HG02981 (cell line): Measurements from ENCODE around the gene EVL.

Source experiments
- ATAC-seq: cut with Tn5 transposase; IDR thresholded peaks from one replicate; pipeline ENCODE4 v1.9.1; 2021; ENCODE audit warnings: mild to moderate bottlenecking, moderate library complexity; ENCODE audit not compliant: unreplicated experiment

EVL gene

DNA sequence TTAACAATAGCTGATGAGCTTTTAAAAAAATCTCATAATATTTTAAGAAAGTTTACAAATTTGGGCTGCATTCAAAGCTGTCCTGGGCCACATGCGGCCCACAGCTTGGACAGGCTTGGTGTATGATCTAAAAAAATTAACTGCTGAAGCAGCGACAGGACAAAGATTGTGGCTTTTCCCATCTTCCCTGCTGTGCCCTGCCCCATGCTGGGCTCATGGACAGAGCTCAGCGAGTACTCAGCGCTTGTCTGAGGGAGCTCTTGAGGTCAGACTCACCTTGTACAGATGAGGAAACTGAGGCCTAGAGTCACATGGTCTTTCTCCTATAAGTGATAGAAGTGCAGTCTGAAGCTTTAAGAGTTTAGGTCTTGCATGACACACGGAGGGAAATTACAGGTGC, 15.0 kb downstream of the EVL start:
- no peak for ATAC-seq

DNA sequence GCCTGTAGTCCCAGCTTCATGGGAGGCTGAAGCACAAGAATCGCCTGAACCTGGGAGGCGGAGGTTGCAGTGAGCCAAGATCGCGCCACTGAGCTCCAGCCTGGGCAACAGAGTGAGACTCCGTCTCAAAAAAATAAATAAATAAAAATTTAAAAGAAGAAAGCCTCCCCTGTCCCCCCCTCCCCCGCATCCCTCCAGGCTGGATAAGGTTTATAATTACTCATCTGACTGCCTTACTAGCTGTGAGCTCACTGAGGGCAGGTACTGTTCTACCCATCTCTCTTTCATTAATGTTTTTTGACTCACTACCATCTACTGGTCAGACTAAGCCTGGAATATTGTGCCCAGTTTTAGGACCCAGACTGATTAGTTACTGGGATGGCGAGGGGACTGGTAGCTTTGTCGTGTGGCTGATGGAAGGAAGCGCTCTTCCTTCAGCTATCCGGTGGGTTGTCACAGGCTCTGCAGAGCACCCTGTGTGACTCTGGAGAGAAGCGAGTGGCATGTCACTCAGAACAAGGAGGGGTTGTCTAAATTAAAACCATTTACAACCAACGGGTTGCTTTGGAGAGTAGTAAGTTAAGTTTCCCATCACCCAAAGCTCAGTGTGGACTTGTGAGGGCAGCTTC, 16.9 kb downstream of the EVL start:
- no peak for ATAC-seq

DNA sequence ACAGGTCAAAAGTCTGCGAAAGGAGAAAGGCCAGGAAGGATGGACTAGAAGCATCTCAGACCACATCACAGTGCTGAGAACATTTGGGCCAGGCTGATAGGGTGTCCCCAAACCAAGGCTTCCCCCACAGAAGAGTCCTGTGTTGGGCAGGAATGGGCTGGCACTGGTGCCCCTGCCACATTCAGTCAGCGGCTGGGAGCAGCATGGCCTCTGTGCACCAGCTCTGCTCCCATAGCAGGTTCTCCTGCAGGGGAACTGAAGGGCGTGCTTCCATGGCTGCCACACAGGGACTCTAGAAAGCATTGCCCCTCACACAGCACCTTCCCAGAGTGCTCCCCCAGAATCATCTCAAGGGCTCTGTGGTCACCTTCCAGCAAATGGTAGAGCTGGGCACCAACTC, 17.5 kb downstream of the EVL start:
- no peak for ATAC-seq

GRCh38 chr14:100083706-100084105, 18.5 kb downstream of the EVL start:
- no peak for ATAC-seq

DNA sequence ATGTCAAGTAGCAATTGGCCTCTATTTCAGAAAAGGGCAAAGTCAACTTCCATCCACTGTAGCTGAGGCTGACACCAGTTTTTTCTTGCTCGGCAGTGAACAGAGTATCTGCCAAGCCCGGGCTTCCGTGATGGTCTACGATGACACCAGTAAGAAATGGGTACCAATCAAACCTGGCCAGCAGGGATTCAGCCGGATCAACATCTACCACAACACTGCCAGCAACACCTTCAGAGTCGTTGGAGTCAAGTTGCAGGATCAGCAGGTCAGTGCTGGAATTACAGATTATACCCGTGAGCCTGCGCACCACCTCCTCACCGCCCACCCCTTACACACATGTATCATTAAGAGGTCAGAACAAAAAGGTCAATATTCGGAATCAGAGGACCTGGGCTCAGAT, 19.4 kb downstream of the EVL start:
- no peak for ATAC-seq

DNA sequence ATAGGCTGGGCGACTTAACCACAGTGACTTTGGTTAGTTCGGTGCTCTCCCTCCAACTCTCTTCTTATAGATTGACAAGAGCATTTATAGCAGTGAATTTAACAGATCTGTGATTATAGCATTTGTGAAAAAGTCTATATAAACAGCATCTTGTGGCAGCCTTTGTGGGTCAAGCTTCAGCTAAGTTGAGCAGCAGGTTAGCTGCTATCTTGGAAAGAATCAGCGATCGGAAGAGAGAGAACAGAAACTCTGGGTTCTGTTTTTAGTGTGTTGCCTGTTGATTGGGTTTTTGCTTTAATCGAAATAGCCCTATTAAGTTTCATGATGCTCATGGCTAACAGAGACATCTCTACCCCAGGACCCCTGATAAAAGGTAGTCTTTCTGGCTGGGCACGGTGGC, 20.2 kb downstream of the EVL start:
- ATAC-seq, result no peak

GRCh38 chr14:100086361-100086760, 21.1 kb downstream of the EVL start:
- no peak for ATAC-seq

DNA sequence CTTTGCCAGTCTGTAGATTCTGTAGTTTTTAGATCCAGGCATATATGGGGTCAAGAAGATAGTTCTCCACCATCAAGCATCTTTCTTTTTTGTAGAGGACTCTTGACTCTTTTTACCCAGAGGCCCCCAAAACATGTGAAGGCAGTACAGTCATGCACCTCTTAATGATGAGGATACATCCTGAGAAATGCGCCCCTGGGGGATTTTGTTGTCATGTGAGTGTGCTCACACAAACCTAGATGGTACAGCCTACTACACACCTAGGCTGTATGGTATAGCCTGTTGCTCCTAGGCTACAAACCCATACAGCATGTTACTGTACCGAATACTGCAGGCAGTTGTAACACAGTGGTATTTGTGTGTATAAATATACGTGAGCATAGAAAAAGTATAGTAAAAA, 23.0 kb downstream of the EVL start:
- no peak for ATAC-seq

DNA sequence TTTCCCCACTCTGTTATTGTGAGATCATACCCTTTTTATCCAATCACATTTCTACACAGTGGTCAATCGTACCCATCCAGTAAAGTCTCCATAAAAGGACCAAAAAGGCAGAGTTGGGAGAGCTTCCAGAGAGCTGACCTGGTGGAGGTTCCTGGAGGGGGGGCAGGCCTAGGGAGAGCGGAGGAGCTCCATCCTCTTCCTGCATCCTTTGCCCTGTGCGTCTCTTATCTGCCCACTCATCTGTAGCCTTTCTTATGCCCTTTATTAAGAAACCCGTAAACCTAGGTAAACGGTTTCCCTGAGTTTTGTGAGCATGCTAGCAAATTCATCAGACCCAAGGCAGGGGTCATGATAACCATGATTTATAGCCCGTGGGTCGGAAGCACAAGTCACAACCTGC, 26.2 kb downstream of the EVL start:
- ATAC-seq, result no peak

DNA sequence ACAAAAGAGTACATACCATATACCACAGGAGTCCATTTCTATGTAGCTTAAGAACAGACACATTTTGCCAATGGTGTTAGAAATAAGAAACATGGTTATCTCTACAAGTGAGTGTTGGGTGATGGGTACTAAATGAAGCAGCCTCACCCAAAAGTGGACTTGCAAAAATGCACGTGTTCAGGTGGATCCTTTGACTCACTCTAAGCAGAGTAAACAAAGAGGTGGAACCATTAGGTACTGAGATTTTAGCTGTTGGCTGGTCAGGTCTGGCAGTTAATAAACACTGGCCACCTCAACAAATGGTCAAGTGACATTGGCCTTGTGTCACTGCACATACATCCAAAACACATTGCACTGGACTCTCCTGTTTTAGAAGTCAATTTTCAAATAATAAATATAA, 27.6 kb downstream of the EVL start:
- no peak for ATAC-seq

DNA sequence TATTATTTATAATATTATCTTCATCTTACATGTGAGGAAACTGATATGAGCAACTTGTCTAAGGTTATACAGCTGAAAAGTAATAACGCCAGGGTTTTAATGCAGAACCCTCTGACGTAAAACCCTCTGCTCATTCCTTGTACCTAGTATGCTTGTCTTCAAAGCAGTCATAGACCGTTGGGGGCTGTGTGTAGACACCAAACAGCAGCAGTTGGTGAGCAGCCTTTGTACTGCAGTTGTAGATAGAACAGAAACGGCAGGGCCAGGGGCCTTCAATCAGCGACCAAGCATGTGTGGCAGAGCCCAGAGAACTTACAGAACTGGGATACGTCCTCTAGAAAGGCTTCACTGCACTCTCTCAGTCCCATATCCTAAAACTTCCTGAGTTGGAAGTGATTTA, 28.1 kb downstream of the EVL start:
- ATAC-seq, result no peak

DNA sequence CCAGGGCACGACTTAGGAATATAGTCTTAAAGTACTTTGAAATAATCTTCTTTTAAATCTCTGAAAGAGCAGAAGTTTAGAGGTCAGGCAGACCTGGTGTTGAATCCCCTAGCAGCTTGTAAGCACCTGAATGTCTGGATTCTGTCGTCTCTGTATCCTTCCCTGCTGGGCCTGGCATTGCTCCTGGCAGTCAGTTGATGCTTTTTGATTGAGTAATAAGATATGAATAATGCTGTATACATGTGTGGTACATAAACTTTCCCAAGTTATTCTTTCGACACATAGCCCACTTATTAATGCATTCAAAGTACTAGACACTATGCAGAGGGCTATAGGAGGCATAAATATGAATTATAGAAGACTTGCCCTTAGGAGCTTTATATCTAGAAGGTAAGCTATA, 31.4 kb downstream of the EVL start:
- no peak for ATAC-seq

DNA sequence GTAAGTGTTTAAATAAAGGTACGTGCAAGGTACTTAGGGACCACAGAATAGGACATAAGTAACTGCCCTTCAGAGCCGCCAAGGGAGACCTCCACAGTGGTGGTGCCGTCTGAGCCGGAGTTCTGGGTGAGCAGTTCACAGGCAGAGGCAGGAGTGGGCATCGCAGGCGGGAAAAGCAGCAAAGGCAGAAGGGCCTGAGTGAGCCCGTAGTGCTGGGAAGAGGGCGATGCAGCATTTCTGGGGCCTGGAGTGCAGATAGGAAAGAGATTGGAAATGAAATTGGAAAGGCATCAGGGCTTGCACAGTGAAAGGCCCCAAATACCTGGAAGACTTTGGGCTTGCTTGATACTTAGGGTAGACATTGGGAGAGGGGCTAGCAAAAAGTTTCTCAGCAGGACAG, 32.9 kb downstream of the EVL start:
- ATAC-seq, result no peak

DNA sequence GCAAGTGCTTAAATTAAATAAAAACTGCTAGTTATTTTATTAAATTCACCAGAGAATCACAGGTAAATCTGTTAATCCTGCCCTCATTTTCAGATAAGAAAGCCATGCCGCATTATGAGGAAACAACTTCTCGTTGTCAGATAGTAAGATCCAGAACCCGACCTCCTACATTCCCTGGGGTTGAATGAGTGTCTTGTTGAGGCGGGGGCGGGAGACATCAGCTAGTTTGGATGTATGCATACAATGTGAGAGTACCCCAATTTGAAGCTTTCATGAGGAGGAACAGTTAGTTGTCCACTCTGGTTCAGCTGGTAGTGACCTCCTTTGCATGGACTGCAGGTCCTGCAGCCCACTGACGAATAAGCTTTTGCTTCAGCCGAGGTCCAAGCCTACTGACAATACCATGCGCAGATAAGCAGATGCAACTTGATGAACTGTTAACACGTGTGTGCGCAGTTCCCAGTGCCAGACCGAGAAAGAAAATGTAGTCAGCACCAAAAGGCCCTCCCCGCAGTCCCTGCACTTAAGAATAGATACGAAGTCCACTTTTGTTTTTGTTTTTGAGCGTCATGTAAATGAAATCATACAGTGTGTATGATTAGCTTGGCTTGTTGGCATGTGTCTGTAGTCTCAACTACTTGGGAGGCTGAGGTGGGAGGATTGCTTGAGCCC, 34.9 kb downstream of the EVL start:
- no peak for ATAC-seq

GRCh38 chr14:100102156-100102785, 37.0 kb downstream of the EVL start:
- ATAC-seq, result no peak

DNA sequence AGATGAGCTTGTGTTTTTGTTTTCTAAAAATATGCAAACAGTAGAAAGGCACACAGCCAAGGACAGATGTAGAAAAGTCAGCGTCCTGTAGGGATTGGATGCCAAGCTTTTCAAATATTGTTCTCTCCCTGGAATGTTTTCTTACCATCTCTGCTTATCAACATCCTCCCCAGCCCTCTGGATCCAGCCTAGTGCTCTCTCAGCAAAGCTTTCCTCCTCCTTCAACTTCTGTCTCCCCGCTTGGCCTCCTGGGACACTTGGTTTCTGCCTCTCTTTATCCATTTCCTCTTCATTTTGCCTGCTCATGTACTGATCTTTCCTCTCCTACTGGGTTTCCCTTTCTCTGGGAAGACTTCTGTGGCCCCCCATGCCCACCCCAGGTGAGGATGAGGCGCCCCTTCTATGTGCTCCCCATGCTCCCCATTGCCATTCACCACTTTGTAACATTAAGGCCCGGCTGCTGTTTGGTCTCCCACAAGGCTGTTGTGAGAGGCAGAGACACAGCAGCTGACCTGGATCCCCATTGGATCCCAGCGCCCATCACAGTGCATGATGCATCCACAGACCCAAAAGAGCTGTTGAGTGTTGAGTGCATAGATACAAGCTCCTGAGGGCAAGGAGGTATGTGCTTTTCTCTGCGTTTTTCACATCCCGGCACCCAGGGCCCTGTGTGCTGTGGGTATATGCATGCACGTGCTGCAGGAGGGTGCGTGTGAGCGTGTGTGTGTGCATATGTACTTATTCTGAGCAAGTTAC, 38.2 kb downstream of the EVL start:
- no peak for ATAC-seq

GRCh38 chr14:100104006-100104352, 38.8 kb downstream of the EVL start:
- no peak for ATAC-seq

DNA sequence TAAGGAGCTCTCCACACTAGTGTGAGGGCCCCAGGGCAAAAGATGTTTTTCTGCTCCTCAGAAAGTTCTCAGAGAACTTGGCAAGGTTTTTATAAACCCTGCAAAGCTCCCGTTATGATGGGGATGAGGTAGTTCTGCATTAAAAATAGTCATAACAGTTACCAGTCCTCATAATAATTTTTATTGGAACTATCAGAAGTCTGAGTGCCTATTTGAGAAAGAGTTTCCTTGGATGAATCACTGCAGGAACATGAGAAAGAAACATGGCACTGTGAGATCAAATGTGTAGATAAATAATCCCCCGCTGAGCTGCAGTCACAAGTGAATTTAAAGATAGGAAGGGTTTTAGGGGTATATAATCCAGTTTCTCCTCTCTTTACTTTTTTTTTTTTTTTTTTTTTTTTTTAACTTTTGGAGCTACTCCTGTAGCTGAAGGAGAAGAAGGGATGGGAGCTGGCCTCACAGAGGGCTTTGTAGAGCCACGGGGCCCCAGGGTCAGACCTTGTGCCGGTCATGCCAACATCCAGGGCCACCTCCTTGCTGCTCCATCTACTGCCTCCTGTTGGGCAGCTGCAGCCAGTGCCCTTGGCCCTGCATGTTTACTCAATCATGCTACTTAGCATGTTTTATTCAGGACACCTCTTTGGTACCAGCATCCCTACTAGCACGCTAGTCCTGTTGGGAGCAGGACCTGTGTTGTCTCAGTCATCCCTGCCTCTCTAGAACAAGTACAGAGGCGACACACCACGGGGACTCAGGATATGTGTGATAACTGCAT, 39.5 kb downstream of the EVL start:
- no peak for ATAC-seq

- no peak for ATAC-seq
Observed at GRCh38 chr14:100105357-100106169, 40.3 kb downstream of the EVL start.
